ENCODE results near the gene OAS3. TPM values are rescaled to one million over a fixed set of nuclear protein-coding genes. Genes with fewer than 3 reads are reported as not detected.
"Not testable (repeated sequence)": the region's sequence is repeated elsewhere in the genome, so short reads cannot be mapped to it uniquely, and the experiment has no call there.

The OAS3 gene
- total RNA-seq, 1 donor: 3.9 TPM

DNA sequence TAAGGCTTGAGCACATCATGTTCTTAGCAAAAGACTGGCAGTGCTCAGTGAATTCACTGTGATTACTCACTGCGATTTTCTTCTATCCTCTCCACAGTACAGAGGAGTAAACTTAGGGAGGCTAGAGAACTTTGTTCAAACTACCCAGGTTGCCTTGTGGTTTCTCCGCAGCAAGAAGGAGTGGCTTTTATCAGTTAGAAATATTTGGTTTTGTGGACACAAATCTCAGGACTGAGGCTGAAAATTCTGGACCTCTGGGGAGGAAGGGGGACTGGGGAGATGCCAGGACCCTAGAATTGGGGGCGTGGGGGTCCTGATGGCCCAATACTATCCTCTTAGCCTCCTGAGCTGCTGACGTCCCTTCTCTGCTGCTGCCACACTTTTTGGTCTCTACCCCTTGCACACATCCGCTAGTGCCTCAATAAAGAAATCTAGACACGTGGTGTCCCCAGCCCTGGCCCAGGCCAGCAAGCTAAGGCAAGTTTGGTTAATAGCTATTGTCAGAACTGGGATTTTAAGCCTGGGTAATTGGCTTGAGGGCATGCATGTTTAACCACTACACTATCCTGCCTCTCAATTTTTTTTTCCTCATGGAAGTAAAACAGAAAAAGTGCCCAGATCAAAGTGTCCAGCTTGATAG, 40.9 kb downstream of the OAS3 start:
- peak overlapping the region; percentile 57 for H3K4me3 ChIP-seq (ENCODE audit: low read depth, low read length)
- TF ChIP-seq, protein P1, sequence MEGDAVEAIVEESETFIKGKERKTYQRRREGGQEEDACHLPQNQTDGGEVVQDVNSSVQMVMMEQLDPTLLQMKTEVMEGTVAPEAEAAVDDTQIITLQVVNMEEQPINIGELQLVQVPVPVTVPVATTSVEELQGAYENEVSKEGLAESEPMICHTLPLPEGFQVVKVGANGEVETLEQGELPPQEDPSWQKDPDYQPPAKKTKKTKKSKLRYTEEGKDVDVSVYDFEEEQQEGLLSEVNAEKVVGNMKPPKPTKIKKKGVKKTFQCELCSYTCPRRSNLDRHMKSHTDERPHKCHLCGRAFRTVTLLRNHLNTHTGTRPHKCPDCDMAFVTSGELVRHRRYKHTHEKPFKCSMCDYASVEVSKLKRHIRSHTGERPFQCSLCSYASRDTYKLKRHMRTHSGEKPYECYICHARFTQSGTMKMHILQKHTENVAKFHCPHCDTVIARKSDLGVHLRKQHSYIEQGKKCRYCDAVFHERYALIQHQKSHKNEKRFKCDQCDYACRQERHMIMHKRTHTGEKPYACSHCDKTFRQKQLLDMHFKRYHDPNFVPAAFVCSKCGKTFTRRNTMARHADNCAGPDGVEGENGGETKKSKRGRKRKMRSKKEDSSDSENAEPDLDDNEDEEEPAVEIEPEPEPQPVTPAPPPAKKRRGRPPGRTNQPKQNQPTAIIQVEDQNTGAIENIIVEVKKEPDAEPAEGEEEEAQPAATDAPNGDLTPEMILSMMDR (IDR thresholded peaks at IDR 0.05; ENCODE audit: insufficient read depth, low read length): no peak
- DNase-seq (ENCODE audit: low read depth): no peak

DNA sequence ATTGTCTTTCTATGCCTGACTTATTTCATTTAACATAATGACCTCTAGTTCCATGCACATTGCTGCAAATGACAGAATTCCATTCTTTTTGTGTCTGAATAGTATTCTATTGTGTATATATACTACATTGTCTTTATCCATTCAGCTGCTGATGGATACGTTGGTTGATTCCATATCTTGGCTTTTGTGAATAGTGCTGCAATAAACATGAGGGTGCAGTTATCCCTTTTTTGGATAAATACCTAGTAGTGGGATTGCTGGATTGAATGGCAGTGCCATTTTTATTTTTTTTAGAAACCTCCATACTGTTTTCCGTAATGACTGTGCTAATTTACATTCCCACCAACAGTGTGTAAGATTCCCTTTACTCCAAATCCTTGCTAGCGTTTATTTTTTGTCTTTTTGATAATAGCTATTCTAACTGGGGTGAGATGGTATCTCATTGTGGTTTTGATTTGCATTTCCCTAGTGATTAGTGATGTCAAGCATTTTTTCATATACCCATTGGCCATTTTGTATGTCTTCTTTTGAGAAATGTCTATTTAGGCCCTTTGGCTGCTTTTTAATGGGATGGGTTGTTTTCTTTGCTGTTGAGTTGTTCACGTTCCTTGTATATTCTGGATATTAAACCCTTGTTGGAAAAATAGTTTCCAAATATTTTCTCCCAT, 42.4 kb downstream of the OAS3 start:
- TF ChIP-seq, protein P1 (IDR thresholded peaks at IDR 0.05; ENCODE audit: insufficient read depth, low read length): no peak
- no peak overlapping the region for H3K4me3 ChIP-seq (ENCODE audit: low read depth, low read length)
- DNase-seq (ENCODE audit: low read depth): no peak

DNA sequence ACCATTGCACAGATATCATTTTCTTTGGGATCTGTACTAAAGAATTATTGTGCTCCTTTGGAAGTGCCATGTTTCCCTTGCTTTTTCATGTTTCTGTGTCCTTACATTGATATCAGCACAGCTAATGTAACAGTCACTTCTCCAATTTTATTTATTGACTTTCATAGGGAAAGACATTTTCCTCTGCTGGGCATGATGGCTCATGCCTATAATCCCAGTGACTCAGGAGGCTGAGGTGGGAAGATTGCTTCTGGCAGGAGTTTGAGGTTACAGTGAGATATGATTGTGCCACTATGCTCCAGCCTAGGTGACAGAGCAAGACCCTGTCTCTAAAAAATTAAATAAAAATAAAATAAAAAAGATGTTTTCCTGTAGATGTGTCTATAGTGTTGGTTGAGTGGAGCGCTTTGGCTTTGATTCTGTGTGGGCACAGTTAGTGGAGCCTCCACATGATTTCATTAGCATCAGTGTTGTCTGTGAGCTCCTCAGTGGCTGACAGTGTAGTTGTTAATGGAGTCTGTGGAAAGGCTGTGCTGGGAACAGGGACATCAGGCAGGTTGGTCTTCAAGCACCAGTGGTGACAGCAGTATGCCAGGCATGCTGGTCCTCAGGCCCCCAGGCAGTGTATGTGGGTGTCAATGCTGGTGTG, 47.5 kb downstream of the OAS3 start:
- TF ChIP-seq, protein P1 (IDR thresholded peaks at IDR 0.05; ENCODE audit: insufficient read depth, low read length): no peak
- no peak for DNase-seq (ENCODE audit: low read depth)
- no peak overlapping the region for H3K4me3 ChIP-seq (ENCODE audit: low read depth, low read length)

DNA sequence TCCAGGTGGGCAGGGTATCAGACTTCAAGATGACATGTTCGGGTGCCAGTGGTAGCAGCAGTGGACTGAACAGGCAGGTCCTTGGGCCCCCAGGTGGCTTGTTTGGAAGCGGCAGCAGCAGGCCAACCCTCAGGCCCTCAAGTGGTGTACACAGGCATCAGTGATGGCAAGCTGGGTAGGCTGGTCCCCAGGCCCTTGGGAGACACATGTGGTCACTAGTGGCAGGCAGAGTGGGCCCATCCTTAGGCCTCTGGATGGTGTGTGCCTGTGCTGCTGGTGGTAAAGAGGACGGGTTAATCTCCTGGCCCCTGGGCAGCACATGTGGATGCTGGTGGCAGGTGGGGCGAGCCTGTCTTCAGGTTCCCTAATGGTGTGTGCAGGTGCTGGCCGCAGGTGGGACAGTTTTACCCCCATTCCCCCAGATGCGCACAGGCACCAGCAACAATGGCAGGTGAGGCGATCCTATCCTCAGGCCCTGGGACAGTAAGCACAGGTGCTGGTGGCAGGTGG, 48.1 kb downstream of the OAS3 start:
- H3K4me3 ChIP-seq (ENCODE audit: low read depth, low read length): no peak overlapping the region
- DNase-seq (ENCODE audit: low read depth): no peak
- TF ChIP-seq, protein P1 (IDR thresholded peaks at IDR 0.05; ENCODE audit: insufficient read depth, low read length): no peak

DNA sequence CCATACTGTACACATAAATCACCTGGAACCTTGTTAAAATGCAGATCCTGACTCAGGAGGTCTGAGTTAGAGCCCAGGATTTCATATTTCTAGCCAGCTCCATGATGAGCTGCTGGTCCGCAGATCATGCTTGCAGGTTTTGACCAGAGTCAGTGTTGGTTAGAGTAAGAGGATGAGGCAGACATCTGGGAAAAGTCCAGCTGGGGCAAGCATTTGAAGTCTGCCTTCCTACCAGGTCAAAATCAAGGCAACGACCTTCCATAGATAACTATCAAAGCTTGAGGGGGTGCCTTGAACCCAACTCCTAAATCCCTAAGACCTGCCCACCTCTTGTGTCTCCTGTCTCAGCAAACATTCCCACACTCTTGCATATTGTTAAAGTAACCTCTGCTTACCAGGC, 49.3 kb downstream of the OAS3 start:
- H3K4me3 ChIP-seq (ENCODE audit: low read depth, low read length): no peak overlapping the region
- DNase-seq (ENCODE audit: low read depth): no peak
- TF ChIP-seq, protein P1 (IDR thresholded peaks at IDR 0.05; ENCODE audit: insufficient read depth, low read length): no peak

DNA sequence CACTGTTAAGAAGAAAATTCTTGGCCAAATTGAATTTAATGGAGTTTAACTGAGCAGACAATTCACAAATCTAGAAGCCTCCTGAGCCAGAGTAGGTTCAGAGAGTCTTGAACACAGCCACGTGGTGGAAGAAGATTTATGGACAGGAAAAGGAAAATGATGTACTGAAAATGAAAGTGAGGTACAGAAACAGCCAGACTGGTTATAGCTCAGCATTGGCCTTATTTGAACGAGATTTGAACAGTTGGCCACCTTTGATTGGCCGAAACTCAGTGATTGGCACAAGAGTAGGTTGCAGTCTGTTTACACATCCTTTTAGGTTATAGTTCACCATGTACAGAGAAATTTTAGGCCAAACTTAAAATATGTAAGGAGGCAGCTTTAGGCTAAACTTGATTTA, 50.0 kb downstream of the OAS3 start:
- no peak for DNase-seq (ENCODE audit: low read depth)
- no peak overlapping the region for H3K4me3 ChIP-seq (ENCODE audit: low read depth, low read length)
- TF ChIP-seq, protein P1 (IDR thresholded peaks at IDR 0.05; ENCODE audit: insufficient read depth, low read length): no peak

DNA sequence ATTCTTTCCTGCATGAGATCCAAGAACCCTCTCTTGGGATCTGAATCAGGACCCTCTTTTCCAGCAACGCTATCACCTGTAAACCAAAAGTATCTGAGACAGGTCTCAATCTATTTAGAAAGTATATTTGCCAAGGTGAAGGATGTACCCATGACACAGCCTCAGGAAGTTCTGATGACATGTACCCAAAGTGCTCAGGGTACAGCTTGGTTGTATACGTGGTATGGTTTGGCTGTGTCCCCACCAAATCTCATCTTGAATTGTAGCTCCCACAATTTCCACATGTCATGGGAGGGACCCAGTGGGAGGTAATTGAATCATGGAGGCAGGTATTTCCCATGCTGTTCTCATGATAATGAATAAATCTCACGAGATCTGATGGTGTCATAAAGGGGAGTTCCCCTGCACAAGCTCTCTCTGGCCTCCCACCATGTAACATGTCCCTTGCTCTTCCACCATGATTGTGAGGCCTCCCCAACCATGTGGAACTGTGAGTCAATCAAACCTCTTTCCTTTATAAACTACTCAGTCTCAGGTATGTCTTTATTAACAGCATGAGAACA, 50.6 kb downstream of the OAS3 start:
- not testable (repeated sequence) for DNase-seq (ENCODE audit: low read depth); H3K4me3 ChIP-seq (ENCODE audit: low read depth, low read length)

Data from fibroblast of the aortic adventitia (primary cell).